Loucy (cell line): ENCODE measurements around the gene SMIM12.

Experiments
- EZH2phosphoT487 ChIP-seq: fragments of 200-600 bp; IDR thresholded peaks from 2 replicates; pipeline ENCODE4 v1.6.1; 2018; ENCODE audit warnings: antibody characterized with exemption, mild to moderate bottlenecking, moderate library complexity, borderline replicate concordance
- TF ChIP-seq, protein P1 (sequence below): fragments of 200-600 bp; sonication (generic); conservative IDR thresholded peaks from 2 replicates; pipeline ENCODE4 v1.5.1; 2014; ENCODE audit warnings: mild to moderate bottlenecking, antibody characterized with exemption, low read length

DNA sequence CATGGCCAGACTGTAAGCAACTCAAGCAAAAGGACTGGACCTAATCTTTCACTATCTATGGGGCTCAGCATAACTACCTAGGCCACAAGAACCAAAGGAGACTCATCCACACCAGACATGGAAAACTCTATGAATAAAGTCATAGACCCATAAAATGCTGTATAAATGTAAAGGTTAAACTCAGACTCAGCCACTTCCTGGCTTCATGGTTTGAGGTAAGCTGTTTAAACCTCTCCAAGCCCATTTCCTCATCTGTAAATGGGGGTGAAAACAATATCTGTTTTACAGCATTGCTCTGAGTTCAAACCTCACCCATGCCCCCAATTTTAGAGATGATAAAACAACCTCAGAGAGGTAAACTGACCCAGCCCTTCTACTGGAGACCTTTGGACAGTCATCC, 4.0 kb upstream of the SMIM12 start:
- TF ChIP-seq, protein P1, sequence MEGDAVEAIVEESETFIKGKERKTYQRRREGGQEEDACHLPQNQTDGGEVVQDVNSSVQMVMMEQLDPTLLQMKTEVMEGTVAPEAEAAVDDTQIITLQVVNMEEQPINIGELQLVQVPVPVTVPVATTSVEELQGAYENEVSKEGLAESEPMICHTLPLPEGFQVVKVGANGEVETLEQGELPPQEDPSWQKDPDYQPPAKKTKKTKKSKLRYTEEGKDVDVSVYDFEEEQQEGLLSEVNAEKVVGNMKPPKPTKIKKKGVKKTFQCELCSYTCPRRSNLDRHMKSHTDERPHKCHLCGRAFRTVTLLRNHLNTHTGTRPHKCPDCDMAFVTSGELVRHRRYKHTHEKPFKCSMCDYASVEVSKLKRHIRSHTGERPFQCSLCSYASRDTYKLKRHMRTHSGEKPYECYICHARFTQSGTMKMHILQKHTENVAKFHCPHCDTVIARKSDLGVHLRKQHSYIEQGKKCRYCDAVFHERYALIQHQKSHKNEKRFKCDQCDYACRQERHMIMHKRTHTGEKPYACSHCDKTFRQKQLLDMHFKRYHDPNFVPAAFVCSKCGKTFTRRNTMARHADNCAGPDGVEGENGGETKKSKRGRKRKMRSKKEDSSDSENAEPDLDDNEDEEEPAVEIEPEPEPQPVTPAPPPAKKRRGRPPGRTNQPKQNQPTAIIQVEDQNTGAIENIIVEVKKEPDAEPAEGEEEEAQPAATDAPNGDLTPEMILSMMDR = no peak
- TF ChIP-seq EZH2phosphoT487 = no peak
